GM15510 (cell line): ENCODE data around the gene PRAF2.

ENCODE experiments used
- POLR2A ChIP-seq: IDR thresholded peaks from 3 replicates; pipeline ENCODE4 v1.6.1; 2011; ENCODE audit warnings: borderline replicate concordance; ENCODE audit not compliant: insufficient read length; ENCODE audit errors: extremely low read depth

Gene PRAF2

GRCh38 chrX:49039598-49040375 is 34.0 kb downstream of the PRAF2 start:
- no peak for TF ChIP-seq POLR2A

GRCh38 chrX:49037883-49038475 is 35.8 kb downstream of the PRAF2 start:
- TF ChIP-seq POLR2A, result no peak

GRCh38 chrX:49030283-49030682 is 43.5 kb downstream of the PRAF2 start:
- TF ChIP-seq POLR2A, result no peak

GRCh38 chrX:49029876-49030275 is 43.9 kb downstream of the PRAF2 start:
- TF ChIP-seq POLR2A, result no peak
